SKM-1 (cell line): ENCODE data around the gene TRAIP.
"Not testable (repeated sequence)": the region's sequence is repeated elsewhere in the genome, so short reads cannot be mapped to it uniquely, and the experiment has no call there.

Experiments
- DNase-seq: peaks from one replicate; lab custom pipeline; 2025; ENCODE audit not compliant: unreplicated experiment; lab: John Stamatoyannopoulos, UW

TRAIP gene, protein sequence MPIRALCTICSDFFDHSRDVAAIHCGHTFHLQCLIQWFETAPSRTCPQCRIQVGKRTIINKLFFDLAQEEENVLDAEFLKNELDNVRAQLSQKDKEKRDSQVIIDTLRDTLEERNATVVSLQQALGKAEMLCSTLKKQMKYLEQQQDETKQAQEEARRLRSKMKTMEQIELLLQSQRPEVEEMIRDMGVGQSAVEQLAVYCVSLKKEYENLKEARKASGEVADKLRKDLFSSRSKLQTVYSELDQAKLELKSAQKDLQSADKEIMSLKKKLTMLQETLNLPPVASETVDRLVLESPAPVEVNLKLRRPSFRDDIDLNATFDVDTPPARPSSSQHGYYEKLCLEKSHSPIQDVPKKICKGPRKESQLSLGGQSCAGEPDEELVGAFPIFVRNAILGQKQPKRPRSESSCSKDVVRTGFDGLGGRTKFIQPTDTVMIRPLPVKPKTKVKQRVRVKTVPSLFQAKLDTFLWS

DNA sequence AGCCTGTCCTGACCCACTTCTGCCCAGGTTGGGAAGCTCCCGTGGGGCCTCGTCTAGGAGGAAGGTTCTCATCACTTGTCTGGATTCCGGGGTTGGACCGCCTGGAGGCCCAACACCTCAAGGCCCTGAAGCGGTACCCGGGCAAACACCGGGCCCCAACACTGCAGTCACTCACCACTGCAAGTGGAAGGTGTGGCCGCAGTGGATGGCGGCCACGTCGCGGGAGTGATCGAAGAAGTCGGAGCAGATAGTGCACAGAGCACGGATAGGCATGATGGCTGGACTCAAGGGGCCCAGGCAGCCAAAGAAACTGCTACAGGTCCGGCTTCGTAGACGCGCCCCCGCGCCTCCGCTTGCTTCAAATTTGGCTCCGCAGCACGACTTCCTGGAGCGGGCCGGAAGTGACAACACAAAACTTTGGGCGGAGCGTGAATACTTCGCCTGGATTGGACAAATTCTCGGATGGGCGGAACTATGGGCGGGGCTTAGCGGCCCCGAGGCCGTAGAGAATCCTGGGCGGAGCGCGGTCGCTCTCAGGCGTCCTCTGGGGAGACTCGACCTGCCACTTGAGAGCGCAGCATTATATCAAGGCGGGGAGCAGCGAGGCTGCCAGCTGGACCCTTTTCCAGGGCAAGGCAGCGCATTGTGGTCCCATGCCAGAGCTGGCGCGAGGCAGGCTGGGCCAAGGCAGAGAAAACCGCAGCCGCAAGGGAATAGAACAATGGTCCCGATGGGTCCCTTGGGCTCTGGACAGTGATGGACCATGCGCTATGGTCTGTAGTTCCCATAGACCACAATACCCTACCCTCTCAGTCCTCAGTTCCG lies at the start of gene TRAIP:
Gene TRAIP, minus strand, starts transcription at position 384 of the 825 bp plus-strand sequence. Its CDS starts 111 bp downstream, at position 273.
- peak; percentile 89 for DNase-seq

DNA sequence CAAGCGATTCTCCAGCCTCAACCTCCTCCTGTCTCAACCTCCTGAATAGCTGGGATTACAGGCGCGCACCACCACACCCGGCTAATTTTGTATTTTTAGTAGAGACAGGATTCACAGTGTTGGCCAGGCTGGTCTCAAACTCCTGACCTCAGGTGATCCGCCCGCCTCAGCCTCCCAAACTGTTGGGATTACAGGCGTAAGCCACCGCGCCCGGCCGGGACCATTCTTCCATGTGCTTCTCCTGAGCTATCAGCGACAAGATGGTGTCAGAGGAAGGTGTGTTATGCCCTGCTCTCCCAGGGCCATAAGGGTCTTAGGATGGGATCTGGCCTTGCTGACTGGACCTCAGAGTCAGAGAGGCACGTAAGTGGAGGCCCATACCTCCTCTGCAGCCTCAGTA lies 48.1 kb upstream of the TRAIP start:
- not testable (repeated sequence) for DNase-seq

DNA sequence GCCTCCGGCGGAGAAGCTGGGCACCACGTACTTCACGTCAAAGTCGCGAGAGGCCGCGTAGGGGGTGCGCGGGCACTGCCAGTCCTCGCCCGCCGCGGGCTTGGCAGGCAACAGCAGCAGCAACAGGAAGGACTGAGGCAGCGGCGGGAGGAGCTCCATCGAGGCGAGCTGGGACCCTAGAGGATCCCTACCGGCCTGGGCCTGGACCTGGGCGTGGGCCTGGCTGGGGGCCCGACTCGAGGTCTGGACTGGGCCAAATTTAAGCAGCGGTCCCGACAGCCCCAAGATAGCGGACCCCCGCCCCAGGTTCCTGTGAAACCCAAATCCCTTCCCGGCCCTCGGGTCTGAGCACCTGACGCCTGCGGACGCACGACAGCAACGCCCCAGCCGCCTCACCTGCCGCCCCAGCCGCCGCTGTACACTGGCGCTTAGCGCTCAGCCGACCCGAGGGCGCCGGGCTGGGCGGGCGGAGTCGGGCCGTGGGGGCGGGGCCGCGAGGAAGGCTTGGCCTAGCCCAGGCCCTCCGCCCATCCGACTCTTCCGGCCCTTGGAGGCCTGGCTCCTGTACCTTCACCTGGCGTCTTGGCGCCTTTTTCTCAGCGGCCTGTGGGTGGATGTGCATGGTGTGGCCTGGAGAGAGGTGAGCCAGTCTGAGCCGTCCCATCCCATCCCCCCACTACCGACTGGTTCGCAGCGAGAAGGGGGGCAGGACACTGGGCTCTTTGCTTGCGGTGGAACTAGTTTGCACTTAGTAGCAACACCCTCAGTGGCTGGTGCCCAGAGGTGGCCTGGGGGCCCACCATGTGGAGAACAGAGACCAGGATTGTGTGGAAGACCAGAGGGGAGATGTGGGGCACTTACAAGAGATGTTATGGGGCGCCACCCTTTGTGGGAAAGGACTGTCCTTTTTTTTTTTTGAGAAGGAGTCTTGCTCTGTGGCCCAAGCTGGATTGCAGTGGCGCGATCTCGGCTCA lies 47.4 kb upstream of the TRAIP start, which contains the start of gene MST1R:
Gene MST1R, minus strand, starts transcription at position 423 of the 974 bp plus-strand sequence. Its CDS starts 264 bp downstream, at position 159.
- DNase-seq: no peak

DNA sequence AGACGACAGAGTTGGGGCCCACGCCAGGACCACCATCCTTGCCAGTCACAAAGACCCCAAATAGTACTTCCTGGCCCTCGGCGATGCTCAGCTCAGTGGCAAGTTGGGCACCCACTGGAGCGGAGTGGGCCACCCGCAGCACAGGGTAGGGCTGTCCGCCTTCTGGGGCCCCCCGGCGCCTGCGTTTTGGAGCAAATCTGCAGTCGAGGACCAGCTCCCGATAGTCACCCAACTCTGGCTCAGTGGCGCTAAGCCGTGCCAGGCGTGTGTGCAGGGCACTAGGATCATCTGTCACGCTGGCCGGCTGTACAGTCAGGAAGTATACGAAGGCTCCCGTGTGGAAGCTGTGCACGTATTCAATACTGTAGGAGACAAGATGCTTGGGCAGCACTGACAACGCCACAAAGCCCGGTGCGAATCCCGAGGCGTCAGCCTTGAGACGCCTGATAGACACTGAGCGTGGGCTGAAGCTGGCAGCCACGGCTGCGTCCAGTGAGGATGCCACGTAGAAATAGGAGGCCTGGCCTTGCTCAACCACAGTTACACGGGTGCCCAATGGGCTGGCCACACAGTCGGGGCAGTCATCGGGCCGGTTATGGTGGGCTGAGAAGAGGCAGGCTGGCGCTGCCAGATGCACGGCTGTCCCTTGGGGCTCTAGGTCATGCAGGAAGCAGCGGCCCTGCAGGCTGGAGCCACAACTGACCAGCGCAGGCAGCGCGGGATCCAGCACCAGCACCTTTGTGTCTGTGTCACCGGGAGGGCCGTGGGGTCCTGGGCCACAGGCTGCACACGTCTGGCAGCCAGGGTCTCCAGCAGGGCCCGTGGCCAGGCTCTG lies 46.4 kb upstream of the TRAIP start:
- DNase-seq: no peak

GRCh38 chr3:49901366-49902339 lies 45.3 kb upstream of the TRAIP start:
- DNase-seq: no peak

DNA sequence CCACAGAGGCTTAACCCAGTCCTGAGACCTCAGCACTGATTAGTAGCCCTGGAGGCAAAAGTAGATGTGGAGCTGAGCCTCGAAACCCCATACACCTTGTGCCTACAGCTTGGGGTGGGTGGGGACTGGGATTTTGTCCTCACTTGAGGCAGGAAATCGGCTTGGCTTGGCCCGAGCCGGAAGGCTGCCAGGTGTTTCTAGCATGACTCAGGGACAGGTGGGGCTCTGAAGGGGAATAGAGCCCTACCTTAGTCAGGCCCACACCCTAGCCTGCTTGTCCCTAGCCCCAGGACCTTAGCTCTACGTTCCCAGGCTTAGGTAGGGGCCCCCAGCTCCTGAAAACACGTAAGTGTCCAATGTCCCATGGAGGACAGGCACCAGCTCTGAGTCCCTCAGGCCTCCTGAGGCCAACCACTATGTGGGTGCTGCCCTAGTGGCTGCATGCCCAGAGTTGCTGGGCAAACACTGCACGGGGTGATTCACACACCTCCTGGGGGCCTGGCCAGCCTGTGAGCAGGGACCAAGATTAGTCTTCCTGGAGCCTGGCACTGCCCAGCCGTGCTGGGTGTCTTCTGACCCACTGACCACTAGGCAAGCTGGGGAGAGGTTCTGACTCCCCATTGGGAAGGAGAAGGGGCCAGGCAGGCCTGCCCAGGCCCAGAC lies 44.3 kb upstream of the TRAIP start:
- DNase-seq: no peak

GRCh38 chr3:49899815-49900214 lies 43.5 kb upstream of the TRAIP start:
- no peak for DNase-seq

GRCh38 chr3:49898991-49899390 lies 42.6 kb upstream of the TRAIP start:
- DNase-seq: no peak

DNA sequence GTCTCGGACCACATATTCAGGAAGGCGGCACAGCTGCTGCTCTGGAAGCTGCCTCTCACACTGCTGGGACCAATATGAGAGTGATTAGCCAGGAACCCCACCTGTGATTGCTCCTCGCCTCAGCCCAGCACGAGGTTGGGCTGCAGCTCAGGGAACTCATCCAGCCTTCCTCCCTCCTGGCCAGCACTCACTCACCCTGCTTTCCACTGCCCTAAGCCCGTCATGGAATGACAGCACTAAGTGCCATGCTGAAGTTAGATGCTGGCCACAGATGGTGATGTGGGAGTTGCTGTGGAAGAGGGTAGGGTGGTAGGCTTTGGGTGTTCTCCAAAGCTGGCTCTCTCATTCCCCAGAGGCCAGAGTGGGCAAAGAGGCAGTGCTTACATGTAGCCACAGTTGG lies 40.0 kb upstream of the TRAIP start:
- DNase-seq: no peak

DNA sequence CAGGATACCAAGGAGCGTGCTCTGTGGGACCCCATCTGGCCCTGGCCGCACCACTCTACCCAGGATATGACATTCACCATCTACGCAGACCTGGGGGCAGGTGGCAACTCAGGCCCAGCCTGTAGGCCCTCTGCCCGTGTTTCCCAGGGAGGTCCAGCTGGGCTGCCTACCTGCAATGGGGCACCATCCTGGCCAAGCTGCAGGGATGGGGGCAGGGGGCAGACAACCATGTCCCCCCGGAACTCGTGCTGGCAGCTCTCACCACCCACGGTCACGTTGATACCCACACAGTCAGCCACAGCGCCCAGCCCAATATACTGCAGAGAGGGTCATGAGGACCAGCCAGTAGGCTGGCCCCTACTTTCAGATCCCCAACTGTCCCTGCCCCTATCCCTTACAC lies 39.4 kb upstream of the TRAIP start:
- no peak for DNase-seq

DNA sequence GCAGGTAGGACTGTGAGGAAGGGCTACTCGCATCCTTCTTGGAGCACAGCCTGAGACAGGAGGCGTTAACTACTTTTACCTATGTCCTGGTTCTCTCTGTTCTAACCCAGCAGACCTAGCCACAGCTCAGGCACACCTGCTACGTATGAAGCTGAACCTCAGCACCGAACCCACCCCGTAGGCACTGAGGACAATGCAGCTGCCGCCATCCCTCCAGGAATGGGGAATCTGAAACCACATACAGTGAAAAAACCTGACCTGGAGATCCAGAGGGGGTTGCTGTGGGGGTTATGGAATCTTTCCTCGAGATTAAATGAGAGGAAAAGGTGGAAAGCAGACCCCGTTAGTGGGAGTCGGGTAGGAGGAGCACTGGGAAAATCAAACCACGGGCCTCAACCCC lies 32.9 kb upstream of the TRAIP start:
- no peak for DNase-seq

DNA sequence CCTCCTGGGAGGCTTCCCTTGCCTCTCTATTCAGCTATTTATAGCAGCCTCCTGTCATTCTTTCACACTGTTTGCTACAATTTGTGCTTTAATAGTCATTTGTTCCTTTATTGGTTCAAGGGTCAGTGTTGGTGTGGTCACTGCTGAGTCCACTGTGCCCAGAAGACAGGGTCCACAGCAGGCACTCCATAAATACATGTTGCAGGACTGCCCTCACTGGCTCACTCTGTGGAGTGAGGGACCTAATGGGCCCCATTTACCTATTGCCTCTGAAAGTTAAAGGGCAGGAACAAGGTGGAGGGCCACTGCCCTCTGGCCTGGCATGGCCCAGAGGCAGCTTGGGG lies 30.5 kb upstream of the TRAIP start:
- no peak for DNase-seq

- no peak for DNase-seq
Observed at GRCh38 chr3:49883998-49884397, 27.6 kb upstream of the TRAIP start.

GRCh38 chr3:49882166-49882565 lies 25.8 kb upstream of the TRAIP start:
- DNase-seq: no peak

GRCh38 chr3:49880581-49881315 lies 24.4 kb upstream of the TRAIP start:
- no peak for DNase-seq

DNA sequence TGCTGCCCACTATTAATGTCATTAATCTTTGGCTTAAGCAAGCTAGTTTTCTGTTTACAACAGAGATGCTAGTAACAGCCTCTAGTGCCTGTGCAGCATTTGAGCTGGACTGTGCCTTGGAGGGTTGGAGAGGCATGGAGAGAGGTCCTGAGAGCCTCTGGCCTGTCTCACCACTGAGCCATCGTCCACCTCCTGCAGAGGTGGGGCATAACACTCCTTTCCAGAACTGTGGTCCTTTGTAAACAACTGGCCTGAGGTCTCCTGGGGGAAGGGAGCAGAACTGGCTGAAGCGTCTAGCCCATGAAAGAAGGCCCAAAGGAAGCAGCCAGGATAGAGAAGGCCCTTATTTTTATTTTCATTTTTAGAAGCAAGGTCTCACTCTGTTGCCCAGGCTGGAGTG lies 23.4 kb upstream of the TRAIP start:
- DNase-seq: no peak

GRCh38 chr3:49878686-49879085 lies 22.3 kb upstream of the TRAIP start:
- DNase-seq: no peak

GRCh38 chr3:49877716-49878115 lies 21.4 kb upstream of the TRAIP start:
- no peak for DNase-seq
